GM12874 (cell line): Measurements from ENCODE around the gene EMP1.

Source experiments
- TF ChIP-seq, protein P1 (sequence below): IDR thresholded peaks from 2 replicates; pipeline ENCODE4 v1.5.1; 2011; ENCODE audit warnings: low read depth, mild to moderate bottlenecking, control low read depth, low read length, moderate library complexity; ENCODE audit not compliant: insufficient read depth

The EMP1 gene

DNA sequence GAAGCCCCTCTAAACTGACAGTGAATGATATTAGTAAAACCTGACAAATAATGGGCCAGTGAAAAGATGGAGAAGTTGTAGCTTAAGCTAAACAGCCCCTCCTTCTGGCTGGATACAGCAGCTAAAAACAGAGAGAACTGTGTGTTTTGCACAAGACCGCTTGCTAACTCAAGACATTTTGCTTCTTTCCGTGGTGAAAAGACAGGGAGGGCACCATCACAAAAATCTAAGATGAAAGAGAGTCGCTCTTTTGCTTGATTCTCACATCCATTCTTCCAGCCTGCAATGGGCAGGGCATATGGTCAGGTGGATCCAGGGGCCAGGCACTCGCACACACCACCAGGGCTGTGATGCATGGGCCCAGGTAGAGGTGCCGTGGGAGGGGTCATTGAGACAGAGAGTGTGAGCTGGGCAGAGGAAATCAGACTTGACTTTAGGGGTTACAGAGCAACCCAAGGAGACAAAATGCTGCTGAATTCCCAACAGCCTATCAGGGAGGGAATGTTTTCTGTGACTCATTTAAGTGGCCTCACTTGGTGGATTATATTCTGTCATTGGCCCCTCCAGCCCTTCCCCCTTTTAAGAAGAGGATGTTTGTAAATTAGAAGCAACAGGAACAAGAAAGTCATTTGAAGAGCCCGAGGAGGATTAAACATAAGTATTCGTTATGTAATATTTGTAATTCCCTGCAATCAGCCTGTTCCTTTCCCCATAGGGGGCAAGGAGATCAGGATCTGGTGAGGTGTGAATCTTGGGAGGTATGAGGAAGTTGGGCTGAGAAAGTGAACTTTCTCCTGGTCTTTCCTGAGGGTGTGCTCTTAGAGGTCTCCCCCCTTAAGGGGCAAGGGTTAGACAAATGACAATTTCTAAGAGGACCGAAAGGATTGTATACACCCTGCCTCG lies 12.3 kb downstream of the EMP1 start:
- TF ChIP-seq, protein P1, sequence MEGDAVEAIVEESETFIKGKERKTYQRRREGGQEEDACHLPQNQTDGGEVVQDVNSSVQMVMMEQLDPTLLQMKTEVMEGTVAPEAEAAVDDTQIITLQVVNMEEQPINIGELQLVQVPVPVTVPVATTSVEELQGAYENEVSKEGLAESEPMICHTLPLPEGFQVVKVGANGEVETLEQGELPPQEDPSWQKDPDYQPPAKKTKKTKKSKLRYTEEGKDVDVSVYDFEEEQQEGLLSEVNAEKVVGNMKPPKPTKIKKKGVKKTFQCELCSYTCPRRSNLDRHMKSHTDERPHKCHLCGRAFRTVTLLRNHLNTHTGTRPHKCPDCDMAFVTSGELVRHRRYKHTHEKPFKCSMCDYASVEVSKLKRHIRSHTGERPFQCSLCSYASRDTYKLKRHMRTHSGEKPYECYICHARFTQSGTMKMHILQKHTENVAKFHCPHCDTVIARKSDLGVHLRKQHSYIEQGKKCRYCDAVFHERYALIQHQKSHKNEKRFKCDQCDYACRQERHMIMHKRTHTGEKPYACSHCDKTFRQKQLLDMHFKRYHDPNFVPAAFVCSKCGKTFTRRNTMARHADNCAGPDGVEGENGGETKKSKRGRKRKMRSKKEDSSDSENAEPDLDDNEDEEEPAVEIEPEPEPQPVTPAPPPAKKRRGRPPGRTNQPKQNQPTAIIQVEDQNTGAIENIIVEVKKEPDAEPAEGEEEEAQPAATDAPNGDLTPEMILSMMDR = peak; percentile 36; the same call in 1 of the 2 replicates

DNA sequence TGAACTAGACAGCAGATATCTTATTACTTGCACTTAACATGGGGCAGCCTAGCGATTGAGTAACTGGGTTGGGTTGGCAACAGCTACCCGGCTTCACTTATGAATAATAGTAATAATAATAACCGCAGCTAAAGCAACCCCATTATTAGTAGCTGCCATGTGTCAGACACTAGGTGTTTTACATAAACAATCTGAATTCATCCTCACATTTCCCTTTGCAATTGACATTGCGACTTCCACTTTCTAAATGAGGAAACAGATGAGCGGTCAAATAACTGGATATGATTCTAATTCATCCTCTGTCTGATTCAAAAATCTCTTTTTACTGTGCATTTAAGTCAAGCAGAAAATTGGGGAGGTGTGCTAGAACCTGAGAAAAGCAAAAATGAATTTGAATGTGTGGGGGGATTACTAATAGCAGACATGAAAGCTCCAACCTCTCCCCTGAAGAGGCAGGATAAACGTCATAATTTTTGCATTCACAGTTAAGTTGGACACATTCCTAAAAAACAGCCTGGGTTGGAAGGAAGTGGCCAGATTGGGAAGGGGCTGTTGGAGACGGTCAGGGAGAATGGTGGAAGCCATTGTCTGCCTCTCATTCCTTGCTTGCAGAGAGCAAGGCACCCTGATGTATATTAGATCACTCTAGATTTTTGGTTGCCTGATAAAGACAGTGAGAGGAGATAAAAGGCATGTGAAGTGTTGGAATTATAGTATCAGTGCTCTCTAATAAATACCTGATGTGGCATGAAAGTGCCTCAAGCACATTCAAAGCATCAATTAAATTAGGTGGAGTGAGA lies 13.1 kb downstream of the EMP1 start:
- TF ChIP-seq, protein P1 = no peak

DNA sequence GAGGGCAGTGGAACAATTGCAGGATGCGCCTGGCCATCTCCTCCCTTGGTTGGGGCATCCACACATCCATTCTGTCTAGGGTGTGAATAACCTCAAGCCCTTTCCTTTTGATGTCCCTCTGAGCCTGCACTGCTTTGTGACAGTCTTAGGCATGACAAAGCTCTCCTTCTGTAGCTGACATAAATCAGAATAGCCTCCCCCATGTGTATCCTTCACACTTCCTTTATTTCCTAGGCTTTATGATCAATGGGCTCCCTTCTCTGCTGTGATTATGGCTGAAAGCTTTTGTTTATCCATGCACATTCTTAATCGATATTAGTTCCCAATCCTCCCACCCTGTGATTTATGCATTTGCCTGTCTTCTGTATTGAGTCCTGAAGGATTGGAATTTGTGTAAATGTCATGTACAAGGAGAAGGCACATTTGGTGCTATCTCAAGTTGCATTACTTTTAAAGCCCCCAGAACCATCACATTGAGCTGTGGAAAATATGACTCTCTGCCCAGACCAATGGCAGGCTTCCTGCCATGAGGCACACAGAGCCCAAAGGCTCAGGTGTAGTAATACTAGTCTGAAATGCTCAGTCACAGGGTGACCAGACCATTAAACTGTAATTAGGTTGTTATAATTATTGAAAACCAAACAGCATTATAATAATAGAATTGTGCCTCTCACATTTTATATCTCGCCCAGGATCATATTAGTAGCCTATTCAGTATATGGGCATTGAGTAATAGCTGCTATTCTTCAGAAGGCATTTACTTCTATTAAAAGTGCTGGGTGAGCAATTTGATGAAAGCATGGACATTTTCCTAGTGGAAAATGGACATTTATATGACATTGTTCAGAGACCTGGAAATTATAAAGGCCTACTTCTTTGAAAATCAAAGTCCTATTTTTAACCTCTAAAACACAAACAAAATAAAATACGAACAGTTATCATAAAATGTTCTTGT lies 14.0 kb downstream of the EMP1 start:
- TF ChIP-seq, protein P1 = no peak

DNA sequence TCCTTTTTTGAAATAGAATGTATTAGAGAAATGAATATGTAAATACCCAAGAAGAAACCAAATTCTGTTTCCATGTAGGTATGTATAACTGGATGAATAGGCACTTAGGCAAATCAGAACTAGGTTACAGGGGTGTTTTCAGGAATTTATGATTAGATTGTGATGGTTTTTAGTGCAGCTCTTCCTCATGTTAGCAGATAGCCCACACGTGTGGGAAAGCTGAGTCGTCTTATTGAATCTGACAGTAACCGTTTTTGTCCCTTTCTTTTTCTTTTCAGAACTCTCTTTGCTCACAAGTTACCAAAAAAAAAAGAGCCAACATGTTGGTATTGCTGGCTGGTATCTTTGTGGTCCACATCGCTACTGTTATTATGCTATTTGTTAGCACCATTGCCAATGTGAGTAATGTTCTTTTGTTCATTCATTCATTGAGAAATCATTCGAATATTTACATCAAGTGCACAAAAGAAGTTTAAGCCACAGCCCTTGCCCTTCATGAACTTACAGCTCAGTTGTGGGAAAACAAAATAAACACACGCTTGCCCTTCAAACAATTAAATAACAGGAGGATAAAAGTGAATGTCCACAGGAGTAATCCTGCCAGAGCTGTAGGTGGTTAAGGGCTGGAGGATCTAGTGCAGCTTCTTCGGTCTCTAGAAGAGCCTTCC lies 14.8 kb downstream of the EMP1 start:
- TF ChIP-seq, protein P1 = no peak

DNA sequence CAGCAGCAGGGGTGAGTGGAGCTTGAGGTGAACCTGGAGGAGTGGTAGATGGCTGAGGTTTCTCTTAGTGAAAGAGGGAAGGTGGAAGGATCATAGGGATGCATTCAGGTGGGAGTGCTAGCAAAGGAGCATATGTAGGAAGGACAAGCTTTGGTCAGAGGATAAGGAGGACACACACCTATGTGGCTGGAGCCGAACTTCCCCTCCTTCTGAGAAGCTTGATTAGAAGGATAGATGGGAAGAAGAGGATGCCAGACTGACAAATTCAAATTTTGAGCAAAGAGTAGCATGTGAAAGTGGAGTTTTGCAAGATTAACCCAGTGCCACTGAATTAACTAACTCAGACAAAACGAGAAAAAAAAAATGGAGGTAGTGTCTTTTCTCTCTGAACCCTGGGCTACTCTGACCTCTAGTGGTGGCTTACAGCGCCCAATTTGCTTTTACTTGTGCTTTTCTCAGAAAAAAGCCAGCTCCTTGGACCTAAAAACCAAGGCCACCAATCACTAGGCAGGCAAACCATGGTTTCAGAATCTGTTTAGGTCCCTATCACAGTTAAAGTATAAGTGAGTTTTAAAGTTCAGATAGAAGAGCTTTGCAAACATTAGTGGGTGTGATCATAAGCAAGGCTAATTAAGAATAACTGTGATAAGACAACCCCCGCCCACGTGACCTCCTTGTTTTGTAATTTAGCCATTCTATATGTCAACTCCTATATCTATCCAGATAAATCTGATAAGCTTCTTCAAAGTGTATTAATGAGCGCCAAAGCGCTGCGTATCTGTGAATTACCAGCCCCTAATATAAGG lies 15.5 kb downstream of the EMP1 start:
- TF ChIP-seq, protein P1 = peak; percentile 76

DNA sequence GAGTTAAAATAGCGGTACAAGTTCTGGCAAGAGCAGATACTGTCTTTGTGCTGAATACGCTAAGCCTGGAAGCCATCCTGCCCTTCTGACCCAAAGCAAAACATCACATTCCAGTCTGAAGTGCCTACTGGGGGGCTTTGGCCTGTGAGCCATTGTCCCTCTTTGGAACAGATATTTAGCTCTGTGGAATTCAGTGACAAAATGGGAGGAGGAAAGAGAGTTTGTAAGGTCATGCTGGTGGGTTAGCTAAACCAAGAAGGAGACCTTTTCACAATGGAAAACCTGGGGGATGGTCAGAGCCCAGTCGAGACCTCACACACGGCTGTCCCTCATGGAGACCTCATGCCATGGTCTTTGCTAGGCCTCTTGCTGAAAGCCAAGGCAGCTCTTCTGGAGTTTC lies 18.5 kb downstream of the EMP1 start:
- TF ChIP-seq, protein P1 = no peak
